A549 (cell line): ENCODE measurements around the gene AKNAD1.

Source experiments
- CTCF ChIP-seq: fragments of >200 bp; sonication (Bioruptor Twin); formaldehyde crosslinking; IDR thresholded peaks from 3 replicates; pipeline ENCODE4 v1.5.1; 2016
- E2F6 ChIP-seq: IDR thresholded peaks from 2 replicates; pipeline ENCODE4 v1.6.1; 2012; ENCODE audit warnings: low read depth, borderline replicate concordance
- KDM1A ChIP-seq: fragments of 200-600 bp; sonication (generic); IDR thresholded peaks from 2 replicates; pipeline ENCODE4 v1.6.1; 2016; ENCODE audit warnings: low read depth, mild to moderate bottlenecking
- MAX ChIP-seq: IDR thresholded peaks from 2 replicates; pipeline ENCODE4 v1.6.1; 2012
- PHF8 ChIP-seq: fragments of 200-600 bp; sonication (generic); IDR thresholded peaks from 2 replicates; pipeline ENCODE4 v1.6.1; 2016; ENCODE audit warnings: low read depth, mild to moderate bottlenecking, antibody characterized with exemption, moderate library complexity, borderline replicate concordance
- RAD21 ChIP-seq, 2 experiments: fragments of >200 bp in 1 of 2; sonication (Bioruptor Twin) in 1 of 2; formaldehyde crosslinking in 1 of 2; IDR thresholded peaks in 1 of 2; conservative IDR thresholded peaks in 1 of 2; 2 replicates in 1 of 2; 3 replicates in 1 of 2; pipeline ENCODE4 v1.6.1; 2012 to 2018; ENCODE audit warnings: inconsistent platforms in 1 of 2
- REST ChIP-seq: fragments of 200-600 bp; sonication (generic); IDR thresholded peaks from 2 replicates; pipeline ENCODE4 v1.6.1; 2016; ENCODE audit warnings: antibody characterized with exemption, mild to moderate bottlenecking, moderate library complexity
- RNF2 ChIP-seq: fragments of 200-600 bp; sonication (generic); IDR thresholded peaks from 2 replicates; pipeline ENCODE4 v1.6.1; 2016; ENCODE audit warnings: low read depth, mild to moderate bottlenecking, antibody characterized with exemption, moderate library complexity, borderline replicate concordance
- SMC3 ChIP-seq: fragments of >200 bp; sonication (Bioruptor Twin); formaldehyde crosslinking; IDR thresholded peaks from 3 replicates; pipeline ENCODE4 v1.6.1; 2018; ENCODE audit warnings: inconsistent platforms
- SREBF2 ChIP-seq: fragments of 450-650 bp; IDR thresholded peaks from 2 replicates; pipeline ENCODE4 v1.6.1; 2014; ENCODE audit warnings: mild to moderate bottlenecking, moderate library complexity
- USF2 ChIP-seq: fragments of 450-650 bp; IDR thresholded peaks from 2 replicates; pipeline ENCODE4 v1.6.1; 2014; ENCODE audit warnings: antibody characterized with exemption

GRCh38 chr1:108832929-108833328 is 24.0 kb downstream of the AKNAD1 start:
- TF ChIP-seq SREBF2: no peak
- TF ChIP-seq E2F6: no peak
- TF ChIP-seq CTCF: no peak
- TF ChIP-seq SMC3: no peak
- TF ChIP-seq RNF2: no peak
- TF ChIP-seq PHF8: no peak
- TF ChIP-seq MAX: no peak
- TF ChIP-seq USF2: no peak
- no peak for TF ChIP-seq REST
- no peak for TF ChIP-seq KDM1A
- no peak for TF ChIP-seq RAD21 (conservative IDR thresholded peaks at IDR 0.05 in 1 of 2, IDR thresholded peaks at IDR 0.05 in 1 of 2)
